Measurements from ENCODE around the gene RPL38. TPM values are rescaled to one million over a fixed set of nuclear protein-coding genes. Genes with fewer than 3 reads are reported as not detected.
"Not testable (repeated sequence)": the region's sequence is repeated elsewhere in the genome, so short reads cannot be mapped to it uniquely, and the experiment has no call there.

RPL38 gene
- total and polyA plus RNA-seq, 2 of the 4 experiments (the other 2 are of a cell fraction) = 111 to 527 TPM

GRCh38 chr17:74188687-74189086 is 14.8 kb upstream of the RPL38 start:
- DNase-seq; H4K5ac ChIP-seq (ENCODE audit: low read depth, low read length); H3K18ac ChIP-seq (ENCODE audit: low read depth, low read length); H3K4me2 ChIP-seq (ENCODE audit: low read depth, low read length); H3K79me1 ChIP-seq (ENCODE audit: low read depth in 1 of 2, low read length in 2 of 2); H3K9me3 ChIP-seq (ENCODE audit: control insufficient read depth, insufficient read depth, low read length); H4K20me1 ChIP-seq (ENCODE audit: insufficient read depth, low read length); H3K14ac ChIP-seq (replicated peaks; ENCODE audit: low read depth, low read length); H2BK120ac ChIP-seq (ENCODE audit: low read depth, low read length); H2AK9ac ChIP-seq (replicated peaks; ENCODE audit: low read depth, low read length, poor library complexity); H3K4me1 ChIP-seq (ENCODE audit: control insufficient read depth, insufficient read depth, low read length); H4K8ac ChIP-seq (ENCODE audit: low read depth in 2 of 2, low read length in 2 of 2); H2BK5ac ChIP-seq (ENCODE audit: low read depth, low read length, poor library complexity, severe bottlenecking); H3K27ac ChIP-seq (ENCODE audit: insufficient read depth, low read length); H2AK5ac ChIP-seq (ENCODE audit: low read depth, low read length); BruUV-seq (replicated peaks); H3K9me1 ChIP-seq (ENCODE audit: insufficient read depth, low read length); H3K36me3 ChIP-seq (ENCODE audit: control insufficient read depth, insufficient read depth, low read length); H2BK20ac ChIP-seq (ENCODE audit: low read depth, low read length); intact Hi-C loops (cut with micrococcal nuclease); H4K91ac ChIP-seq (ENCODE audit: insufficient read depth, low read depth, low read length); H3K4me3 ChIP-seq (ENCODE audit: insufficient read depth, low read depth, low read length); H2AFZ ChIP-seq (replicated peaks; ENCODE audit: low read length, poor library complexity); dilution Hi-C loops (cut with HindIII; ENCODE audit: low sequenced_read_pairs, unreplicated experiment); H3K27me3 ChIP-seq (ENCODE audit: control insufficient read depth, insufficient read depth, low read length); H3K9ac ChIP-seq (ENCODE audit: low read depth, low read length); H2BK15ac ChIP-seq (ENCODE audit: low read depth, low read length); ATAC-seq (ENCODE audit: low read depth); H3K23ac ChIP-seq (ENCODE audit: low read depth, low read length); H3K56ac ChIP-seq (ENCODE audit: extremely low read depth, insufficient read depth, low read length); H3K4ac ChIP-seq (ENCODE audit: low read depth, low read length): not testable (repeated sequence)
- in situ Hi-C loops (cut with MboI; ENCODE audit: low sequenced_read_pairs) = loop anchor here (25.0 kb wide), 1 partner anchor 926 kb away; the partner anchor contains the start of gene CPSF4L
- ChIA-PET POLR2A (ENCODE audit: unreplicated experiment) (interaction anchor here (0.7 kb wide), 1 partner anchor 12 kb away, joined by 3 read pairs; no protein-coding TSS in a partner anchor), CTCF (interaction anchor here (1.2 kb wide), 1 partner anchor 11 kb away, joined by 3 read pairs; no protein-coding TSS in a partner anchor)
- no CpG with 5 or more reads among the region's 4 CpGs for WGBS, 2 experiments (ENCODE audit: extremely low coverage in 2 of 2, insufficient read length in 1 of 2)
